Astrocyte of the cerebellum (primary cell): ENCODE data around the gene TFDP3.
A peak's percentile ranks its signal among the peaks of the same experiment; 100 is the strongest.

ENCODE experiments used
- DNase-seq: peaks from one replicate; pipeline ENCODE4 v3.0.0-alpha.2; 2011; ENCODE audit warnings: low read depth
- H3K4me3 ChIP-seq: 2 replicates; pipeline ENCODE4 v1.5.1; 2011; ENCODE audit warnings: mild to moderate bottlenecking, low read depth, low read length, moderate library complexity
- in situ Hi-C: cut with HindIII; loops from 2 replicates; pipeline ENCODE4 v1.10.0; 2017; ENCODE audit warnings: low sequenced_read_pairs
- TF ChIP-seq, protein P1 (sequence below): IDR thresholded peaks from 2 replicates; pipeline ENCODE4 v1.5.1; 2012; ENCODE audit warnings: low read length, low read depth, moderate library complexity, mild to moderate bottlenecking; ENCODE audit errors: missing control alignments

TFDP3 gene

DNA sequence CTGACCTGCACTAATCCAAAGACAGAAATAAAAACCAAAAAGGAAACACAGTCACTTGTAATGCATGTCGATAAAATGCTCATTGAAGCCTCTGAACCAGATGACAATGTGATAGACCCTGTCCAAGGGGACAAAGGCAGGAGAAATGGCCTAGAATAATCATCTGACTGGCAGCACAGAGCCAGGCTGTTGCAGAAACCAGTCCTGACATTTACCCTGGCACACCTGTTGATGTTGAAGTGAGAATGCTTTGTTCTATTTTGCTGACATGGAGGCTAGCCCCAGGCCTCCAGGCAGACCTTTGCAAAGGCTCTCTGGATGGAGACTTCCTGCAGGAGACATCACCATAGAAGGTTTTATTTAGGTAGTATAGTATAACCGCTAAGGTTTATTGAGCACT, 41.0 kb downstream of the TFDP3 start:
- no peak overlapping the region for H3K4me3 ChIP-seq
- TF ChIP-seq, protein P1, sequence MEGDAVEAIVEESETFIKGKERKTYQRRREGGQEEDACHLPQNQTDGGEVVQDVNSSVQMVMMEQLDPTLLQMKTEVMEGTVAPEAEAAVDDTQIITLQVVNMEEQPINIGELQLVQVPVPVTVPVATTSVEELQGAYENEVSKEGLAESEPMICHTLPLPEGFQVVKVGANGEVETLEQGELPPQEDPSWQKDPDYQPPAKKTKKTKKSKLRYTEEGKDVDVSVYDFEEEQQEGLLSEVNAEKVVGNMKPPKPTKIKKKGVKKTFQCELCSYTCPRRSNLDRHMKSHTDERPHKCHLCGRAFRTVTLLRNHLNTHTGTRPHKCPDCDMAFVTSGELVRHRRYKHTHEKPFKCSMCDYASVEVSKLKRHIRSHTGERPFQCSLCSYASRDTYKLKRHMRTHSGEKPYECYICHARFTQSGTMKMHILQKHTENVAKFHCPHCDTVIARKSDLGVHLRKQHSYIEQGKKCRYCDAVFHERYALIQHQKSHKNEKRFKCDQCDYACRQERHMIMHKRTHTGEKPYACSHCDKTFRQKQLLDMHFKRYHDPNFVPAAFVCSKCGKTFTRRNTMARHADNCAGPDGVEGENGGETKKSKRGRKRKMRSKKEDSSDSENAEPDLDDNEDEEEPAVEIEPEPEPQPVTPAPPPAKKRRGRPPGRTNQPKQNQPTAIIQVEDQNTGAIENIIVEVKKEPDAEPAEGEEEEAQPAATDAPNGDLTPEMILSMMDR, result no peak
- in situ Hi-C loops, result no loop called here
- no peak for DNase-seq

DNA sequence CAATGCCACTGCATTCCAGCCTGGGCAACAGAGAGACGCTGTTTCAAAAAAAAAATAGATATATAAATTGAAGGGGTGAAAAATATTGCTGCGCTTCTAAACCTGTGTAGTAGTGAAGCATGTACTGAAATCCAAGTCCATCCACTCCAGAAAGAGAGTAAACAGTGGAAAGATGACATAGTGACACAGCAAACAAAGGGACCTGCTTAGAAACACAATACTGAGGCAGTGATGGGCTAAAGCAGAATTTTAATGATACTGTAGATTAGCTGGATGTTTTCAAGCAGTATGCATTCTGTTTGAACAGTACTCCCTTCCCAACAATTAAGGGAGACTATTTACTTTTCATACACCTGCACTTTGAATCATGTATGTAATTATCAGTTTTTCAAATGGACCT, 42.5 kb downstream of the TFDP3 start:
- DNase-seq, result no peak
- in situ Hi-C loops, result no loop called here
- TF ChIP-seq, protein P1, result no peak
- H3K4me3 ChIP-seq, result no peak overlapping the region

DNA sequence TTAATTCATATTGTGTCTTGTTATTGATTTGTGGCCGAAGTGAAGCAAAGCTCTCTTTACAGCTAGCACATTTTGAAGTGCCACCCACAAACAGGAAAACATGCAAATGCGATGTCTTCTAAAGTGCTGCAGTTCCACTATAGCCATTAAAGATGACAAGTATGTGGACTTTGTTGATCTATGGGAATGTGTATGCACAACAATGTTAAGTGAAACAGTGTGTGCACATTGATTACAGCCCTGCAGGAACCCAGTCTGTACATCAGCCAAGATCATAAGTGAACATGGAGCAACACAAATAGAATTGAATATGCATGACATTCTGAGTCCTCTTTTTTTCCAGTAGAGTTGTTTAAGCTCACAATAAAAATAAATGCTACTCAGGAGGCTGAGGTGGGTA, 43.0 kb downstream of the TFDP3 start:
- no peak overlapping the region for H3K4me3 ChIP-seq
- in situ Hi-C loops, result no loop called here
- DNase-seq, result no peak
- TF ChIP-seq, protein P1, result no peak

DNA sequence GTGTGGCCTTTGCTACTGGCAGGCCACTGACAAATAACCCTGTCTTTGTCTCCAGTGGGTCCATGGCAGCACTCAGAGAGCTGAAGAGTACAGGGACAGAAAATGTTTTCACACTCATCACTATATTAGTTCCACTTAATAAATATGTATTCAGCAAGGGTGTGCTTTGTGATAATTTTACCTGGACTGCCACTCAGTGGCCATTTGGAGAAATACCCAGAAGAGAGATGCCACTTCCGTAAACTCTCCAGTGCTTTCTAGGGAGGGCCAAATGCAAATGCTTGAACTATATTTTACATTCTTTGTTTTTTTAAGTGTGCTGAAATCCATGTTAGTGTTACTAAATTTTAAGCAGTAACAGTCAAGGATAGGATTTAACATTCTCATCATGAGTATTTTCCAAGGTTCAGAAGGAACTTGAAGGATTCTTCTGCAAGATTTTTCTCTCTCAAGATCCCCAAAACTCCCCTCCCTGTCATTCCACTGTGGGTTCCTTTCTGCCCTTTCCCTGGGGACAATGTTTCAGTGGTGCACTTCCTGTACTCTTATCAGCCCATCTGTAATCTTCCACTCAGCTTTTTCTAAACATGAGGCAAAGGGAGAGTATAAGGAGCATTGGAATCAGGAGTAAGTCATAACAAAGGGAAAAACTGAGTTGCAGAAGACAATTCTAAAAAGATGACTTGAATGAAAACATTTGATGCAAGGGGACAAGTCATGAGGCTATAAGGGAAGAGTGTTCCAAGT, 46.0 kb downstream of the TFDP3 start:
- no peak for DNase-seq
- TF ChIP-seq, protein P1, result peak; percentile 44
- in situ Hi-C loops, result no loop called here
- H3K4me3 ChIP-seq, result no peak overlapping the region
